GM12878 (cell line): ENCODE measurements around the gene FXYD4. TPM values are rescaled to one million over a fixed set of nuclear protein-coding genes. Genes with fewer than 3 reads are reported as not detected.

ENCODE experiments used
- ATAC-seq: fragments of 200-7000 bp; cut with Tn5 transposase; 3 replicates; pipeline ENCODE4 v1.9.1; 2020; ENCODE audit warnings: mild to moderate bottlenecking, moderate library complexity
- BruUV-seq: library from RNA; stranded (reverse); fragments of 400-500 nt; replicated peaks from 2 replicates; lab custom pipeline; 2021; lab: Mats Ljungman, UMichigan
- CTCF ChIA-PET: fragments of 300-600 bp; sonication (Branson Sonifier 250); formaldehyde crosslinking; extraction: SDS; loops from one replicate; lab custom pipeline; 2021; ENCODE audit warnings: inconsistent platforms; lab: Yijun Ruan, JAX
- POLR2A ChIA-PET: fragments of 350-600 bp; formaldehyde crosslinking; extraction: SDS; loops from one replicate; lab custom pipeline; 2021; ENCODE audit warnings: inconsistent platforms; lab: Charles Lee
- RAD21 ChIA-PET: fragments of 300-600 bp; sonication (Branson Sonifier 250); formaldehyde crosslinking; loops from one replicate; lab custom pipeline; 2023; ENCODE audit warnings: antibody characterized with exemption; ENCODE audit not compliant: unreplicated experiment; lab: Charles Lee
- SMC1A ChIA-PET: fragments of 300-600 bp; sonication (Branson Sonifier 250); formaldehyde crosslinking; loops from one replicate; lab custom pipeline; 2023; ENCODE audit not compliant: unreplicated experiment, uncharacterized antibody; lab: Charles Lee
- DNase-seq: peaks from one replicate; pipeline ENCODE4 v3.0.0-alpha.2; 2011; ENCODE audit warnings: low read depth, low spot score
- FAIRE-seq: peaks from 3 replicates; lab custom pipeline; 2011; peaks lifted over from hg19 to GRCh38; lab: Jason Lieb, UNC
- H2AFZ ChIP-seq: 2 replicates; pipeline ENCODE4 v1.6.0; 2011; ENCODE audit warnings: low read depth, low read length, control low read depth; ENCODE audit not compliant: control insufficient read depth
- H3K27ac ChIP-seq: 2 replicates; pipeline ENCODE4 v1.5.1; 2011; ENCODE audit warnings: control low read depth; ENCODE audit not compliant: control insufficient read depth, insufficient read depth
- H3K27me3 ChIP-seq, 2 experiments: replicated peaks in 1 of 2; 2 replicates each; pipeline versions ENCODE4 v1.6.0 to v1.6.1; 2011; ENCODE audit warnings: low read length in 1 of 2; ENCODE audit not compliant: control insufficient read depth in 2 of 2, insufficient read depth in 2 of 2
- H3K36me3 ChIP-seq, 2 experiments: 2 replicates each; pipeline ENCODE4 v1.5.1; 2011; ENCODE audit warnings: low read length in 1 of 2; ENCODE audit not compliant: control insufficient read depth in 2 of 2, insufficient read depth in 2 of 2
- H3K4me1 ChIP-seq: 2 replicates; pipeline ENCODE4 v1.6.1; 2011; ENCODE audit warnings: mild to moderate bottlenecking, low read length, moderate library complexity, mixed read lengths; ENCODE audit not compliant: control insufficient read depth, insufficient read depth
- H3K4me2 ChIP-seq: 2 replicates; pipeline ENCODE4 v1.6.0; 2011; ENCODE audit warnings: control low read depth; ENCODE audit not compliant: control insufficient read depth, insufficient read depth
- H3K4me3 ChIP-seq: fragments of 200-600 bp; sonication (generic); 2 replicates; pipeline ENCODE4 v1.5.1; 2016
- H3K79me2 ChIP-seq: 2 replicates; pipeline ENCODE4 v1.6.0; 2011; ENCODE audit warnings: low read length; ENCODE audit not compliant: control insufficient read depth, insufficient read depth
- H3K9ac ChIP-seq: 2 replicates; pipeline ENCODE4 v1.8.0; 2011; ENCODE audit warnings: low read length, control low read depth, mixed read lengths; ENCODE audit not compliant: control insufficient read depth, insufficient read depth
- H3K9me3 ChIP-seq: replicated peaks from 3 replicates; pipeline ENCODE4 v1.5.1; 2011; ENCODE audit warnings: mild to moderate bottlenecking, low read length; ENCODE audit not compliant: control insufficient read depth, insufficient read depth
- H4K20me1 ChIP-seq: 2 replicates; pipeline ENCODE4 v1.6.0; 2011; ENCODE audit not compliant: control insufficient read depth, insufficient read depth
- EP300 ChIP-seq, 2 experiments: fragments of 150-350 bp in 1 of 2; IDR thresholded peaks; 2 replicates each; pipeline ENCODE4 v1.6.1; 2011 to 2012; ENCODE audit warnings: low read depth in 2 of 2, low read length in 2 of 2, borderline replicate concordance in 1 of 2, improper control_type of control experiment in 1 of 2, inconsistent platforms in 1 of 2; ENCODE audit not compliant: control insufficient read depth in 1 of 2
- HDAC6 ChIP-seq: fragments of 200-600 bp; sonication (generic); IDR thresholded peaks from one replicate; pipeline ENCODE4 v1.8.0; 2017; ENCODE audit warnings: antibody characterized with exemption; ENCODE audit not compliant: unreplicated experiment
- NRF1 ChIP-seq: conservative IDR thresholded peaks from 2 replicates; pipeline ENCODE4 v1.6.1; 2011; ENCODE audit warnings: mild to moderate bottlenecking, low read depth, low read length, improper control_type of control experiment
- SREBF1 ChIP-seq: IDR thresholded peaks from 2 replicates; pipeline ENCODE4 v1.6.1; 2012; ENCODE audit warnings: mild to moderate bottlenecking, low read length
- TBL1XR1 ChIP-seq: IDR thresholded peaks from 2 replicates; pipeline ENCODE4 v1.6.1; 2012; ENCODE audit warnings: low read depth, low read length, improper control_type of control experiment
- WRNIP1 ChIP-seq: IDR thresholded peaks from 2 replicates; pipeline ENCODE4 v1.6.1; 2011; ENCODE audit warnings: low read depth, low read length, improper control_type of control experiment, borderline replicate concordance
- WGBS: methylation state at CpG from one replicate; pipeline ENCODE4 v1.1.6; 2016; ENCODE audit warnings: low lambda C conversion rate; ENCODE audit not compliant: insufficient replicate concordance, insufficient coverage; ENCODE audit errors: missing lambda C conversion rate; 5-methylcytosine and 5-hydroxymethylcytosine counted together
- in situ Hi-C: fragments of 300-500 bp; cut with MboI; formaldehyde crosslinking; loops from 9 replicates; pipeline ENCODE4 v1.14.3; 2018; ENCODE audit warnings: mixed read lengths
- intact Hi-C: fragments of 100-400 bp; cut with micrococcal nuclease; formaldehyde crosslinking; loops from one replicate; pipeline ENCODE4 v1.14.2; 2022; ENCODE audit not compliant: unreplicated experiment
- polyA plus RNA-seq, 11 experiments: library from polyadenylated mRNA; depleted of rRNA in 4 of 11; unstranded in 6 of 11; stranded (reverse) in 5 of 11; fragments of >200 nt; fragmentation: Nextera tagmentation in 4 of 11; fragmentation: Illumina TruSeq in 1 of 11; extraction: Ambion mirVana in 4 of 11; extraction: Trizol in 1 of 11; gene quantifications; 1 replicate in 1 of 11; 2 replicates in 10 of 11; pipeline versions ENCODE4 v1.2.1 to v1.2.3, GENCODE V29; 2011 to 2016; ENCODE audit warnings: inconsistent platforms in 2 of 11, missing spikeins in 2 of 11, low read depth in 1 of 11
- total RNA-seq, 4 experiments: library from RNA; depleted of rRNA in 3 of 4; stranded (reverse); fragments of >200 nt in 3 of 4; fragmentation: Illumina TruSeq in 1 of 4; extraction: Trizol in 1 of 4; gene quantifications; 2 replicates each; pipeline versions ENCODE4 v1.2.1 to v1.2.3, GENCODE V29; 2013 to 2021
- TF ChIP-seq, protein P1 (sequence below): IDR thresholded peaks from 2 replicates; pipeline ENCODE4 v1.6.1; 2012; ENCODE audit warnings: low read depth, low read length, improper control_type of control experiment
- TF ChIP-seq, protein P2 (sequence below): IDR thresholded peaks from 2 replicates; pipeline ENCODE4 v1.6.1; 2012; ENCODE audit warnings: mild to moderate bottlenecking, low read depth, low read length

Gene FXYD4
- total and polyA plus RNA-seq, 10 of the 15 experiments (the other 5 are each of a cell fraction or from before 2014, with no cell fraction given): not detected

DNA sequence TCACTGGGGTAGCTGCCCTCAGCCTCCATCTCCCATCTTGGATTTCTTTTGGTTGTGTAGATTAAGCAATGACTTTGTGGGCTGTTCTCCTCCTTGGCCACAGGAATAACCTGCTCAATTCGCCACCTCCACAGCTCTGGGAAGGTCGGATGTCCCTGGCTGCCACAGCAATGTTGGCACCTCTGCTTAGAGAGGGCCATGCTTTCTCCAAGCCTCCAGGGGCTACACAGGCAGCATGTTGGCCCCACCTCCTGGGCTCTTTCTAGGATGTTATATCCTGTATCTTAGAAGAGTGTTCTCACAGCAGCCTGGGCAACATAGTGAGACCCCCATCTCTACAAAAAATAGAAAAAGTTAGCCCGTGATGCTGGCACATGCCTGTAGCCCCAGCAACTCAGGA lies 35.4 kb upstream of the FXYD4 start:
- POLR2A ChIA-PET: no interaction called here
- no peaks in the 10 kb centered on the region for H4K20me1 ChIP-seq
- intact Hi-C loops: no loop called here
- H3K79me2 ChIP-seq: no peaks in the 10 kb centered on the region
- H3K27me3 ChIP-seq: no peaks in the 10 kb centered on the region; a peak in 1 of 4 replicates
- FAIRE-seq (no peak), DNase-seq (no peak), ATAC-seq (no peak)
- CTCF ChIA-PET: no interaction called here
- H3K9ac ChIP-seq: no peak overlapping the region
- TF ChIP-seq WRNIP1 (no peak), EP300 (IDR thresholded peaks at IDR 0.05; ENCODE audit: borderline replicate concordance in 1 of 2, control insufficient read depth in 1 of 2, low read depth in 2 of 2, low read length in 2 of 2) (no peak), TBL1XR1 (no peak), NRF1 (no peak), SREBF1 (no peak), HDAC6 (no peak)
- TF ChIP-seq, protein P1, sequence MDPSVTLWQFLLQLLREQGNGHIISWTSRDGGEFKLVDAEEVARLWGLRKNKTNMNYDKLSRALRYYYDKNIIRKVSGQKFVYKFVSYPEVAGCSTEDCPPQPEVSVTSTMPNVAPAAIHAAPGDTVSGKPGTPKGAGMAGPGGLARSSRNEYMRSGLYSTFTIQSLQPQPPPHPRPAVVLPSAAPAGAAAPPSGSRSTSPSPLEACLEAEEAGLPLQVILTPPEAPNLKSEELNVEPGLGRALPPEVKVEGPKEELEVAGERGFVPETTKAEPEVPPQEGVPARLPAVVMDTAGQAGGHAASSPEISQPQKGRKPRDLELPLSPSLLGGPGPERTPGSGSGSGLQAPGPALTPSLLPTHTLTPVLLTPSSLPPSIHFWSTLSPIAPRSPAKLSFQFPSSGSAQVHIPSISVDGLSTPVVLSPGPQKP: no peak
- TF ChIP-seq, protein P2, sequence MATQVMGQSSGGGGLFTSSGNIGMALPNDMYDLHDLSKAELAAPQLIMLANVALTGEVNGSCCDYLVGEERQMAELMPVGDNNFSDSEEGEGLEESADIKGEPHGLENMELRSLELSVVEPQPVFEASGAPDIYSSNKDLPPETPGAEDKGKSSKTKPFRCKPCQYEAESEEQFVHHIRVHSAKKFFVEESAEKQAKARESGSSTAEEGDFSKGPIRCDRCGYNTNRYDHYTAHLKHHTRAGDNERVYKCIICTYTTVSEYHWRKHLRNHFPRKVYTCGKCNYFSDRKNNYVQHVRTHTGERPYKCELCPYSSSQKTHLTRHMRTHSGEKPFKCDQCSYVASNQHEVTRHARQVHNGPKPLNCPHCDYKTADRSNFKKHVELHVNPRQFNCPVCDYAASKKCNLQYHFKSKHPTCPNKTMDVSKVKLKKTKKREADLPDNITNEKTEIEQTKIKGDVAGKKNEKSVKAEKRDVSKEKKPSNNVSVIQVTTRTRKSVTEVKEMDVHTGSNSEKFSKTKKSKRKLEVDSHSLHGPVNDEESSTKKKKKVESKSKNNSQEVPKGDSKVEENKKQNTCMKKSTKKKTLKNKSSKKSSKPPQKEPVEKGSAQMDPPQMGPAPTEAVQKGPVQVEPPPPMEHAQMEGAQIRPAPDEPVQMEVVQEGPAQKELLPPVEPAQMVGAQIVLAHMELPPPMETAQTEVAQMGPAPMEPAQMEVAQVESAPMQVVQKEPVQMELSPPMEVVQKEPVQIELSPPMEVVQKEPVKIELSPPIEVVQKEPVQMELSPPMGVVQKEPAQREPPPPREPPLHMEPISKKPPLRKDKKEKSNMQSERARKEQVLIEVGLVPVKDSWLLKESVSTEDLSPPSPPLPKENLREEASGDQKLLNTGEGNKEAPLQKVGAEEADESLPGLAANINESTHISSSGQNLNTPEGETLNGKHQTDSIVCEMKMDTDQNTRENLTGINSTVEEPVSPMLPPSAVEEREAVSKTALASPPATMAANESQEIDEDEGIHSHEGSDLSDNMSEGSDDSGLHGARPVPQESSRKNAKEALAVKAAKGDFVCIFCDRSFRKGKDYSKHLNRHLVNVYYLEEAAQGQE: no peak
- WGBS: 2% methylated on average over 3 of the region's 3 CpGs
- no peak overlapping the region for H3K4me2 ChIP-seq
- no peak overlapping the region for H3K4me3 ChIP-seq
- H3K36me3 ChIP-seq: no peaks in the 10 kb centered on the region
- H2AFZ ChIP-seq: no peak overlapping the region
- H3K9me3 ChIP-seq: no peaks in the 10 kb centered on the region
- H3K27ac ChIP-seq: no peak overlapping the region
- in situ Hi-C loops: no loop called here
- BruUV-seq: no TSS peak
- H3K4me1 ChIP-seq: no peaks in the 10 kb centered on the region
- RAD21 ChIA-PET: no interaction called here
- SMC1A ChIA-PET: no interaction called here
